ENCODE results near the gene TRIM44.
"Not testable (repeated sequence)": the region's sequence is repeated elsewhere in the genome, so short reads cannot be mapped to it uniquely, and the experiment has no call there.

Gene TRIM44

GRCh38 chr11:35753573-35753972, 91.0 kb downstream of the TRIM44 start:
- DNase-seq (ENCODE audit: low spot score), result not testable (repeated sequence)

- not testable (repeated sequence) for DNase-seq (ENCODE audit: low spot score)
Observed at GRCh38 chr11:35759951-35760350, 97.4 kb downstream of the TRIM44 start.

DNA sequence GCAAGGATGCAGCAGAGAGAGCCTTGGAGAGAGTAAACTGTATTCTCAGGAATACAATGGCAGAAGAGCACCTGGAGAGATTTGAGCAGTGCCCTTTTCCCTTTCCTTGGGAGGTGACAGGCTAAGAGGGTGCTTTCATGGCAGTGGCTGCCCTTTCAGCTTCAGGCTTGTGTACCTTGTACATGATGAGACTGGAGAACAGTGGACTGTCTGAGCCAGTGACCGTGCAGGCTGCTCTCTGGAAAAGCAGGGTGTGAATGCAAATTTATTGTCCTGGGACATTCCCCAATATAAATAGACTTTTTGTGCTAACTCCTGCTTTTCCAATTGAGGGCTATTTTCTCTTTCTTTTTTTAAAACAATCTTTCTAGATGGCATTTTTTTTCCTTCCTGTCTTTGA, 99.3 kb downstream of the TRIM44 start:
- DNase-seq (ENCODE audit: low spot score), result no peak

DNA sequence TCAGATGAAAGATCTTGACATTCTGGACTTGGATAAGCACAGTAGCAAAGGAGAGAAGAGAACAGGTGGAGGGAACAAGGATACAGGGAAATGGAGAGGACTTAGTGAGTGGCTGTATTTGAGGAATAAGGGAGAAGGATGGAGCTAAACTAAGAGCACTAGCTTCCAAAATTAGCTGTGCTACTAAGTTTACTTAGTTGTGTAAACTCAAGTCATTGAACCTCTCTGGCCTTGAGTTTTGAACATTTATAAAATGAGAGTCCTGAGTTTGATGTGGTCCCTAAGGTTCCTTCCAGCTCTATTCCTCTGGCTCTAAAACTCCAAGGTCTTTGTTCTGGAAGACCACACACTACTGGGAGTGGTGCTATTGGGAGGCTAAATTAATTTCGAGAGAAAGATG, 100.7 kb downstream of the TRIM44 start:
- no peak for DNase-seq (ENCODE audit: low spot score)

GRCh38 chr11:35763765-35764164, 101.2 kb downstream of the TRIM44 start:
- no peak for DNase-seq (ENCODE audit: low spot score)

DNA sequence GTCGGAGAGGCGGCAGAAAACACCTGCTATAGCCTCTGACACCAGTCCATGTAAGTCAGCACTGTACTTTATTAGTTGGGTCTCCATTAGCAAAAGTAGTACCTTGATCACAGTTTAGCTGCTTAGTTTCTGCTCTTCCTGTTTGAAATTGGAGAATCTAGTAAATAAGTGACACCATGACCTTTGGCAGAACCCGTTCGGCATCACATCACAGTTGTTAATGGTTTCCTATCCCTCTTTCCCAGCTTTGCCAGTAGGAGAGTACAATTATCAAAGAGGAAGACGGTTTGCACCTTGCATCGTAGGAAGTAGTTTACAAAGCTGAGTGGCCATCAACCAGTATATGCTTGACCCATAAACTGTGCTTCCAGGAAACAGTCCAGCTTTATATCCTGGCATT, 101.8 kb downstream of the TRIM44 start:
- DNase-seq (ENCODE audit: low spot score), result no peak

- DNase-seq (ENCODE audit: low spot score), result no peak
Observed at GRCh38 chr11:35765211-35765610, 102.6 kb downstream of the TRIM44 start.

DNA sequence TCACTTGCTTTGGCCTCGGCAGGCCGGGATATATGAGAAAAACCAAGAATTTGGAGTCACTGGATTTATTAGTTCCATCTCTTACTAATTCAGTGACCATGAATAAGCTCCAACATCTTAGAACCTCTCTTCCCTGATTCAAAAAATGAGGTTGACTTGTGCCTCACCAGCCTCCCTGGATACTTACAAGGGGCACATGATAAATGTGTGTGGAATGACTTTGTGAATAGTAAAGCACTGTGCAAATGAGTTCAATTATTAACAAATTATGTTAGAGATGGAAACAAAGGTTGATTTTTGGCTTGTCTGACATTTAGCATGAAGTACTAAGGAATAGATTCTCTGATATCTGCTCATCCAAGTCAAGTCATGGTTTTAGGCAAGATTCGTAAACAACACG, 104.1 kb downstream of the TRIM44 start:
- no peak for DNase-seq (ENCODE audit: low spot score)

DNA sequence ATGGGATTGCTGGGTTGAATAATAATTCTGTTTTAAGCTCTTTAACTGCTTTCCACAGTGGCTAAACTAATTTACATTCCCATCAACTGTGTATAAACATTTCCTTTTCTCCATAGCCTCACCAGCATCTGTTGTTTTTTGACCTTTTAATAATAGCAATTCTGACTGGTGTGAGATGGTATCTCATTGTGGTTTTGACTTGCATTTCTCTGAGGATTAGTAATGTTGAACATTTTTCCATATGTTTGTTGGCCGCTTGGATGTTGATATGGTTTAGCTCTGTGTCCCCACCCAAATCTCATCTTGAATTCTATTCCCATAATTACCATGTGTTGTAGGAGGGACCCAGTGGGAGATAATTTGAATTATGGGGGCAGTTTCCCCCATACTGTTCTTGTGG, 107.8 kb downstream of the TRIM44 start:
- DNase-seq (ENCODE audit: low spot score), result not testable (repeated sequence)

GRCh38 chr11:35771722-35772121, 109.1 kb downstream of the TRIM44 start:
- DNase-seq (ENCODE audit: low spot score), result no peak

DNA sequence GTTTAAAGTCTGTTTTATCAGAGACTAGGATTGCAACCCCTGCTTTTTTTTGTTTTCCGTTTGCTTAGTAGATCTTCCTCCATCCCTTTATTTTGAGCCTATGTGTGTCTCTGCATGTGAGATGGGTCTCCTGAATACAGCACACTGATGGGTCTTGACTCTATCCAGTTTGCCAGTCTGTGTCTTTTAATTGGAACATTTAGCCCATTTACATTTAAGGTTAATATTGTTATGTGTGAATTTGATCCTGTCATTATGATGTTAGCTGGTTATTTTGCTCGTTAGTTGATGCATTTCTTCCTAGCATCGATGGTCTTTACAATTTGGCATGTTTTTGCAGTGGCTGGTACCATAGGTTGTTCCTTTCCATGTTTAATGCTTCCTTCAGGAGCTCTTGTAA, 114.7 kb downstream of the TRIM44 start:
- DNase-seq (ENCODE audit: low spot score), result not testable (repeated sequence)

- not testable (repeated sequence) for DNase-seq (ENCODE audit: low spot score)
Observed at GRCh38 chr11:35778943-35779342, 116.4 kb downstream of the TRIM44 start.

- DNase-seq (ENCODE audit: low spot score), result no peak
Observed at GRCh38 chr11:35779409-35779808, 116.8 kb downstream of the TRIM44 start.

- no peak for DNase-seq (ENCODE audit: low spot score)
Observed at GRCh38 chr11:35780951-35781860, 118.6 kb downstream of the TRIM44 start.

GRCh38 chr11:35781861-35782470, 119.4 kb downstream of the TRIM44 start:
- DNase-seq (ENCODE audit: low spot score), result no peak

GRCh38 chr11:35783809-35784208, 121.2 kb downstream of the TRIM44 start:
- no peak for DNase-seq (ENCODE audit: low spot score)

- DNase-seq (ENCODE audit: low spot score), result no peak
Observed at GRCh38 chr11:35784699-35785098, 122.1 kb downstream of the TRIM44 start.

DNA sequence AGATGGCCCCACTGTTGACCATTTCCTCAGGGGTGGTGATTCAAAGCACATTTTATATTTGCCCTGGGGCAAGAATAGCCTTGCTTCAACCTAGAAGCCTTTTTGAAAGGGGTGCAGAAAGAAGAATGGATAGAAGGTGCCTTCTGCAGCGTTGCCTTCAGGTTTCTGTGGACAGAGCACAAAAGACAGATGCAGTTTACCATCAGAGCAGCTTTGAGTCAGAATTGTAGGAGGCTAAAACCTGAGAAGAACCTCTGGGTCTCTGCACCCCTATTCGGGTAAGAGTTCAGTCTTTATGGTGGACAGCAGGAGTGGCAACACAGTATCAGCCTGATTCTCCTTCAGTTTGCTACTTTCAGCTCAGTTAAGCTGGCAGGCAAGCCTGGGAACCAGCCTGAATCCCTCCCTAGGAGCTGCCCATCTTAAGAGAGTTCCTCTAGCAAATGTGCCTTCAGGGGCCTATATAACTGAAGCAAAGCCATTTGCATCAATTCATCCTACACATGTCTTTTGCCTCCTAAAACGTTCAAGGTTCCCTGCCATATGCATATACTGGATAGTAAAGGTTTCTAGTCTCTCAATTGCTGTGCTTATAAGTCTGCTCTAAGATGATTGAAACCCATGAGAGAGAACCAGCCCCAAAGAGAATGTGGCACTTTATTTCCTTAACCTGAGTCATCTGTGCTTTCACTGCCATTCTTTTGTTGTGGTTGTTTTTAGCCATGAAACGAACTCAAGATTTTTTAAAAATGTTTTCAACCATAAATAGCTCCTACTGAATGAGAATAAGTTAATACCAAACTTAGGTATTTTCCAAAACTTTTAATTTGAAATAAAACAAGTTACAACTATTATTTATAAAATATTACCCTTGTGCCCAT, 123.0 kb downstream of the TRIM44 start:
- DNase-seq (ENCODE audit: low spot score), result no peak

DNA sequence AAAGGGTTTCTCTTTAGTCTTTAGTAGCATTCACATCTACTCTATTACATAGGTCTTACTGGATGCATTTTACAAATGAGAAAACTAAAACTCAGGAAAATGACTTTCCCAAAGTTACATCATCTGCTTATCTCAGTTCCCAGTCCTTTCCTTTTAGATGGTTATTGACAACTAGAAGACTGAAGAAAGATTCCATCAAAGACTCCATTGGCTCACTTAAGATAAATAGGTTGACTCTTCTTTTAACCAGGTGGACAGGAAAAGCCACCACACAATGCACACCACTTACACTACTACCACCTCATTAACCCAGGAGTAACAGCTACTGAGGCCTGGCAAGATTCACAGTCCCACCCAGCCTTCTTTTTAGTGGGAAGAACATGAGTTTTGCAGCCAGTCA, 123.6 kb downstream of the TRIM44 start:
- DNase-seq (ENCODE audit: low spot score), result no peak

DNA sequence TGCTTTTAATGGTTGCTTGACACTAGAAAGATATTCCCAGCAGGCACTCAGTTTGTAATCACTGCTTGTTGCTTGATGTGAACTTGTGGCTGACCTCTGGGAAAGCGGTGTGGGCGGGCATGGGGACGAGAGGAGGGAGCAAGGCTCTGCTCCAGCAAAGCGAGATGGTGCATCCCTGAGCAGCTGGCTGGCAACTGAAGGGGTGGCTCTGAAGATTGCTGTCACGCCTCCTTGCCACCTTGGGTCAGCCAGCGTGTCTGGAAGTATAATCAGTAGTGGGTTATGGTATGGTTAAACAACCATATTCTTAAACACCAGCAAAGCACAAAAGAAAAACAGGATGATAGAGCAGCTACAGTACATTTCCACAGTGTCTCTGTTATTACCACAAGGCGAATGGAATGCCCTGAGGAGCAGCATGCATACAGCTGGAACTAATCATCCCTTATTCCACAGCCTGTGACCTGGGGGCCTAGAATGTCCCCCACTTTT, 124.5 kb downstream of the TRIM44 start:
- no peak for DNase-seq (ENCODE audit: low spot score)

- DNase-seq (ENCODE audit: low spot score), result no peak
Observed at GRCh38 chr11:35787626-35788025, 125.1 kb downstream of the TRIM44 start.

Data from CD4-positive, alpha-beta T cell treated with Interleukin-6 at 100 ng/mL for 8 hours (primary cell).